HG03064 (cell line): ENCODE measurements around the gene ENDOV.

Source experiments
- ATAC-seq: cut with Tn5 transposase; IDR thresholded peaks from one replicate; pipeline ENCODE4 v1.9.1; 2021; ENCODE audit warnings: low read depth; ENCODE audit not compliant: unreplicated experiment

The ENDOV gene

DNA sequence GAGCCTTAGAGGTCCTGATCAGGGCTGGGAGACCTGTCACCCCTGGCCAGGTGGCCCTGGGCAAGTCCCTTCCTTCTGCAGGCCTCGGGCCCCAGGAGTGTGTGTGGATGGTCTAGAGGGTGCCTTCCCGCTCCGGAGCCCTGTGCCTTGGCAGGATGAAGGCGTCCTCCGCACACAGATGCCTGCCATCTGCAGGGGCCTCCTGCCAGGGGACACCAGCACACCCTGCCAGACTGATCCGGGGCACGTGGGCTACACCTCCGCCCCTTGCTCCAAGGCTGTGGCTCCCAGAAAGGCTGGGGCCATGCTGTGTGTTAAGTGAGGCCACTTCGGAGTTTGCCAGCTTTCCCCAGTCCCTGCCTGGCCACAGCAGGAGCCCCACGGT lies 30.8 kb downstream of the ENDOV start:
- ATAC-seq: no peak

DNA sequence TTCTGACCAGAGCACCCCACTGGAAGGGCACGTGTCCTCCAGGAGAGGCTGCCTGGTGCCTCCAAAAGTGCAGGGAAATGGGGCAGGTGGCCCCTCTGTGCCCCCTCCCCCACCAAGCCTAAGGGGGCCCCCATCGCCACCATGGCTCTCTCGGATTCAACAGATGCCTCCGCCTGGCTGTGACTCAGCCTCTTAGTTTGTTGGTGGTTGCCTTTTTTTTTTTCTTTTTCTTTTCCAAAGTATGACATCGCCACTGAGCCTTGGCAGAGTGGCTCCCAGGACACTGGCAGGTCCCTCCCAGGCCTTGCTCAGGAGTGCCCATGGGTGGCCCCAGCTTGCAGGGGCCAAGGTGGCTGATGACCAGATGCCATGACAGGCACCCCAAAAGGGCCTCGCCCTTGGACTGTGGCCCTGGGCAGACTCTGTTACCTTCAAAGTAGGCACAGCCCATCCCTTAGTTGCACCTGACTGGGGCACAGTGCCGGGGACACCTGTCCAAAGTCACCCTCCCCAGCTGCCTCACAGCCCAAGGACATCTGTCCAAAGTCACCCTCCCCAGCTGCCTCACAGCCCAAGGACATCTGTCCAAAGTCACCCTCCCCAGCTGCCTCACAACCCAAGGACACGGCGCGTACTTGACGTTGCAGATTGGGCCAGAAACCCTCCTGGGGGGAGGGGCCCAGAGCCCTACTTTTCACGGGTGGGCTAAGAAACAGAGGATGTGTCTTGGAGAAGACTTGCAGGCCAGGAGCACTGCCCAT lies 31.9 kb downstream of the ENDOV start:
- ATAC-seq: no peak

DNA sequence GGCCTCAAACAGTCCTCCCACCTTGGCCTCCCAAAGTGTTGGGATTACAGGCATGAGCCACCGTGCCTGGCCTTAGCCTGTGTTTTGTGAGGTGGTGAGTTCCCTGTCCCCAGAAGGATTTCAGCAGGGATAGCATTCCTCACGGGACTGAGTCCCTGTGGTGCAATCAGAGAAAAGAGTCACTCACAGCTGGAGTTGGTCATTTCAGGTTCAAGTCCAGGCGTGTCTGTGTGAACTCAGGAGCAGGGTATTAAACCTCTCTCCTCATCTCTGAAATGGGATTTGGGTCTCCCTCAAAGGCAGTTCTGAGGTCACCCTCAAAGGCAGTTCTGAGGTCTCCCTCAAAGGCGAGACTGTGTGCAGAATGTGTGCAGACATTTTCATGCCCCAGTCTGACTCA lies 32.8 kb downstream of the ENDOV start:
- no peak for ATAC-seq

DNA sequence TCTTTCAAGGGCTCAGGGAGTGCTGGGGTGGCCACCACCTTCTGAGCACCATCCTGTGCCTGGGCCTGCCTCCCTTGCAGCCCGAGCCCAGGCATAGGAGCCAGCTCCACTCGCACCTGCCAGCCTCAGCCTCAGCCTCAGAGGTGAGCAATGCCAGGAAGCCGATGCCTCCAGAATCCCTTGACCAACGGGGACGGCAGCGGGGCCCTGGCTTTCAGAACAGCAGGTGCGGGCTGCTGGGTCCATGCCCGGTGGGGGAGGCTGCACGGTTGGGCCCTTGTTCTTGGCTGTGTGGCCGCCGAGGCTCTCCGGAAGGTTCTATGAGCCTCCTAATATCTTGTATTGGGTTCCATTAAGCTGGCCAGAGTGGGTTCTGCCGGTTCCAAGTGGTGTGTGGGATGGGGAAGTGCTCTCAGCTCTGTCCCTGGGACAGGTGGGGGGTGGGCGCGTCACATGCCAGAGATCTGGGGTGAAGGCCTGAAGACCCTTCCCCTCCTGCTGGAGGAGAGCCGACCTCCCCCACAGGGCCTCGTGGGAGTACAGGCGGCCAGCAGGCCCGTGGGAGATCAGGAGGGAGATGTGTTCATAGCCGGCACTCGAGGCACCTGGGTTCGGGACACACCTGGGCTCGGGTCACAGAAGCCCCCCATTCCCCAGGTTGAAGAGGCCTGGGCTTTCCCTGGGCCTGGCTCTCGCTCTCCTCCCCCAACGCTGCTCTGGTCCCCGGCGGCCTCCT lies 34.4 kb downstream of the ENDOV start:
- ATAC-seq: no peak

DNA sequence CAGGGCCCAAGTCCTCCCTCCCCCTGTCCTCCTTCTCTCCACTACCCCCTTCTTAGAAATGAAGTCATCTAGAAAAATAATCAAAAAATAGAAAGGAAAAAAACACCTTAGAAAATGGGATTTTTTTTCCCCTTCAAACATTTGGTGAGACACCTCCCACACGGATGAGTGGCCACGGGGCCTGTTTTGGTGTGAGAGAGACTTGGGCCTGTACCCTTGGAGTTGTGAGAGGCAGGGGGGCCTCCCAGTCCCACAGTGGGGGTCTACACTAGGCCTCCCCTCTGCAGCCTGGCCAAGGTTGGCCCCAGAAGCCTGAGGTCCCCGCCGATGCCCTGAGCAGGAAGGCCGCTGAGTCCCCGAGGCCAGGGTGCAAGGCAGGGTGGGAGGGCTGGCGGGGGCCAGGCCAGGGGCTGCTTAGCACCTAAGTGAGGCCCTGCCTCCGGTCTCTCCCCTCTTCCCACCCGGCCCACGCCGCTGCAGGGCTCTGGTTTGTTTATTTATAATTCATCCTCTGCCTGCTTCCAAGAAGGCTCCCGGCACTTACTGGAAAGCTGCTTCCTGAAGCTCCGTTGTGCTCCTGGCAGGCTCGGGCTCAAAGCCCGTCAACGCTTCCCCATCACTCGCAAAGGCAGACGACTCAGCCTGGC lies 35.1 kb downstream of the ENDOV start:
- no peak for ATAC-seq

DNA sequence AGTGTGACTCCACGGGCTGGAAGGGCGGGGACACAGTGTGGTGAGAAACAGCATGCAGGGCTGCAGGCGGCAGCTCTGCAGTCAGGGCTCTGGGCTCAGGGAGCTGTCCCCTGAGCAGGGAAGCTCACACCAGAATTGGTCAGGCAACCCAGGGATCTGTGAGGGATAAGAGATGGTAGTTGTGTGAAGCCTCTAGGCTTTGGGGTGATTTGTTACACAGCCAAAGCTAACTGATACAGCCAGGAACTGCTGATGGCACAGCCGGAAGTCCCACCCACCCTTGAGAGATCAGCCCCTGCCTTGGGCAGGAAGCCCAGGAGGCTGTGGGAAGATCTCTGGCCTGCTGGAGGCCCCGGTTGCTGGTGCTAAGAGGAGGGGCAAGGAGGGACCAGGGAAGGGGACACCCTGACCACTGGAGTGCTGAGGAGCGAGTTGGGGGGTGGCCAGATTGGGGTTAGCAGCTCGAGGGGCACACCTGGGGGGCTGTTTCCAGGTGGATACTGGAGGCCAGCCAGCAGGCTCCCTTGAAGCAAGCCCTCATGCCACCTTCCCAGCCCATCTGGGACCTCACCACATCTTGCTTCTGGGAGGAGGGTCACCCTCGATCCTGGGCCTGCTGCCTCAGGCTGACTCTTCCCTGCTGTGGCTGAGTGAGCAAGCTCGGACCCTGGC lies 36.3 kb downstream of the ENDOV start:
- ATAC-seq: no peak

DNA sequence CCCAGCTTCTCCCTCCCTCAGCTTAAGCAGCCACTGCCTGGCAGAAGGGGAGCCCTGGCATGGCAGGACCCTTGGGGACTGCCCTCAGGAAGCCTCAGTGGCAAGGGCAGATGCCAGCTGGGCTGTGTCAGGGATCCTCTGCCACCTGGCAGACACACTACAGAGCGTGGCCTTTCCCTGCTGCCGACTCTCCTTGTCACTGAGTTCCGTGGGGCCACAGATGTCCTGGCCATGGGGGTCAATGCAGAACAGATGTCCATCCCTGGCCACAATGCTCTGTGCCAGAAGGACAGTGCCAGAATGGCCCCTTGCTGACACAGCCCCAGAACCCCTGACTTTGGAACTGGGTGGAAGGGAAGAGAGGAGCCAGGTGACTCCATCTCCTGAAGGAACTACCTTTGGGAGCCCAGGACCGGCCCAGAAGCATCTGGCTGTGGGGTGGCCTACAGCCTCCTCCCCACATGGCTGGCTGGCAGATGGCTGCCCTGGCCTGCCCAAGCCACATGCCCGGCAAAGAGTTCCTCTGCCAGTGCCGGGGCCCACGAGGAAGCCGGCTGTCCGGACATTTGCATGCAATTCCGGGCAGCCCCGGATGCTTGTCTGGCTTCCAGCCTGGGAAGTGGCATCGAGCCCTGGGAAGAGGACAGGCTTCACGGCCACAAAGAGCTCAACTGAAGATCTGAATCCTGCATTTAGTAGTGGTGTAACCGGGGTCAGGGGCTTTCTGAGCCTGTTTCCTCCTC lies 37.4 kb downstream of the ENDOV start:
- ATAC-seq: no peak

DNA sequence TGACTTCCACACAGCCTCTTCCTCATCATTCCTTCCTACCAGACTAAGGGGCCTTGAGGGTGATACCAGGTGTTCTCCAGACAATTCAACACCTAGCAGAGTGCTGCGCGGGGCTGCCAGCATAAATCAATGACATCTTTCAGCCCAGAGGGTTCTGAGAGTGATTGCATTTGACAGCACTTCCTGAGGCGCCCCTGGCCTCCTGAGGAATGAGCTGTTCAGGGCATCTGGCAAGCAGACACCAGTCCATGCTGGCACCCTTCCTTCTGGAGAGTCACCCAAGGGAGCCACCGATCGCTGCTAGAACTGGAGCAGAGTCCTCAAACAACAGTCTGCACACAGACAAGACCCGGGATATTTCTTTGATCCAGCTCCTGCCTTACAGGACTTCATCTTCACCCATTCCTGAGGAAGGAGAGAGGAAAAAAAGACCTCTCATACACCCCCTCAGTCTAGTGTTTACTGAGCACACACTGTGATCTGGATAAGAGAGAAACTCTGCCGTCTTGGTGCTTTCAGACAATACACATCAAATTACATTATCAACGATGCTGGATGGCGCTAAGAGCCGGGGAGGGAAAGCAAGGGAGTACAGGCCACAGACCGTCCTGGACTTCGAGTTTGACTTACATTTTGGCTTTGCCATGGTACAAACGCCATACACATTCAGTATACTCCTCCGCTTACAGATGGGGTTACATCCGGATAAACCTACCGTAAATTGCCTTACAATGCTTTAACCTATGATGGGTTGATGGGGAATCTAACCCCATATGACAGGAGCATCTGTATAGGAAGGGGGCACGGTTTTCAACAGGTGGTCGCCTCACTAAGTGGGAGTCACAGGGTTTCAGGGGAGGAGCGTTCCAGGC lies 38.4 kb downstream of the ENDOV start:
- ATAC-seq: no peak

DNA sequence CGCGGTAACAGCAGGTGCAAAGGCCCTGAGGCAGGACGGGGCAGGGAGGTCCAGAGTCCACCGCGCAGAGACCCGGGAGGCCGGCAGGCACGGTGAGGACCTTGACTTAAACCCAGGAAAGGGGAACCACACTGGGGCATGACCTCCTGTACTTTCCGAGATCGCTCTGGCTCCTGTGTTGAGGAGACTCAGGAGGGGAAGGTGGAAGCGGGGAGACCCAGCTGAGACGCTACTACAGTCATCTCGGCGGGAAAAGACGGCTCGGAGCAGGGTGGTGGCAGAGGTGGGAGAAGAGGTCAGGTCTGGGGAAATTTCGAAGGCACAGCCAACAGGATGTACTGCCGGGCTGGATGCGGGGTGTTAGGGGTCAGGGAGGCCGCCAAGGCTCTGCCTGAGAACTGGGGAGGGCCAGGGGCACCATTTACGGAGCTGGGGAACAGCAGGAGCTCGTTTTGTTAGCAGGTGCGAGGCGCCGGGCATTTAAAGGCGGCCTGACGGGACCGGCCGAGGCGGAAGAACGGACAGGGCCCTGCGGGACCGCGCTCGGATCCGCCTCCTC lies 39.1 kb downstream of the ENDOV start:
- no peak for ATAC-seq

DNA sequence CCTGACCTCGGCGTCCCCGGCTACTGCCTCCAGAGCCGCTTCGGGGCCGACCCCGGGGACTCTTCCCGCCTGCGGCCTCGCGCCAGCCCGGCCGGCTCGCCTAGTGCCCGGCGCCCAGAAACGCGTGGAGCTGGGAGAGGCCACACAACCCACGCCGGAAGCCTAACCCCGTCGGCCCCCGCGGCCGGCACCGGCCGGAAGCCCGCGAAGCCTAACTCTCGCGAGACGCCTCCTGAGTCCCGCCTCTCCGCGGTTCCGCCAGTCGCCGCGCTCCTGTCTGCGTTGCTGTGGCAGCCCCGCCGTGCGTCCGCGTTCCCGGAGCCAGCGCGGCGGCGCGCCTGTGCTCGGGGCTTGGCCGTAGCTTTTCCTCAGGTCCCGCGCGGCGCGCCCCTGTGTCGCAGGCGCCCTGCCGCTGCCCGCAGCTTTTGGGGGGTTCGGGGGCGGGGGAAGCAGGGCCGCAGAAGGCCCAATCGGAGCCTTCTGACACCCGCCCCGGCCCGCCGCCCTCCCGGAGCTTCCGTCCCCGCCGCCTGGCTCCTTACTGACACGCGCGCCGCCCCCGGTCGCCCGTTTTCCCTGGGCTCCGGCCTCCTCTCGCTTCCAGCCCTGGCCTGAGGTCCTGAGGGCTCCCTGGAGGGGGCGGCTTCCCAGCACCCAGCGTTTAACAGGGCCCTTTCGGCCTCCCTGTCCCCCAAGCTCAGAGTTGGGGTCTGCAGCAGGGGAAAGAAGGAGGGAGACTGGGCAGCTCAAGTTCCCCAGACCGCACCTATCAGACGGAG lies 39.8 kb downstream of the ENDOV start:
- peak; percentile 76 for ATAC-seq

DNA sequence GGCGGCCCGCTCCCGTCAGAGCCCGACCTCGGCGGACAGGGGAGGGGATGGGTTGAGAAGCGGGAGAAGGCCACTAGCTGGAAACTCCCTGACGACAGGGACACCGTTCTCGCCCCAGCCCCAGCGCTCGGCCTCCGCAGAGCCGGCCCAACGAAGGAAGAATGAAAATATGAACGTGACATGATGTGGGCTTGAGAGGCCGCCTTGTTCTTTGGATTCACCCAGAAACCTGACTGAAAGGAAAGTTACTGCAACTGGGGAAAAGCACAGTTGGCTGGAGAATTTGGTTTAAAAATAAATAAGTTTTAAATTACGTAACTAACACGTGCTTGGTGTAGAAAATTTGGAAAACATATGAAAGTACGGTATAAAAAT lies 40.4 kb downstream of the ENDOV start:
- peak; percentile 18 for ATAC-seq

DNA sequence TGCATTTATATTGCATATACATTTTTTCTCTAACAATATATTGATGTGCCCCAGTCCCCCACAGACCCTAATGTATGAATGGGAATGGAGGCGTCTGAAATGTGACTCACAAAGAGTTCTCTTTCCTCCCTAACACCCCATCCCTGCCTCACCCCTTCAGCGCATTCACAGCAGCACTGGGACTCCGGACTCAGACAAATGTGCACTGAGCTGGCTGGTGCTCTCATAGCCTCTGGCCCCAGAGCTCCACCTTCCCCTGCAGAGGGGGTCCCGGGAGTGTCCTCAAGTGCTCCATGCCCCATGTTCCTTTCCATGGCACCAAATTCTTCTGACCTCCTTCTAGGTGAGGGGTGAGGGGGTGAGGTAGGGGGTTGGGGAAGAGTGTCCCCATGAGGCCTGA lies 40.8 kb downstream of the ENDOV start:
- no peak for ATAC-seq

DNA sequence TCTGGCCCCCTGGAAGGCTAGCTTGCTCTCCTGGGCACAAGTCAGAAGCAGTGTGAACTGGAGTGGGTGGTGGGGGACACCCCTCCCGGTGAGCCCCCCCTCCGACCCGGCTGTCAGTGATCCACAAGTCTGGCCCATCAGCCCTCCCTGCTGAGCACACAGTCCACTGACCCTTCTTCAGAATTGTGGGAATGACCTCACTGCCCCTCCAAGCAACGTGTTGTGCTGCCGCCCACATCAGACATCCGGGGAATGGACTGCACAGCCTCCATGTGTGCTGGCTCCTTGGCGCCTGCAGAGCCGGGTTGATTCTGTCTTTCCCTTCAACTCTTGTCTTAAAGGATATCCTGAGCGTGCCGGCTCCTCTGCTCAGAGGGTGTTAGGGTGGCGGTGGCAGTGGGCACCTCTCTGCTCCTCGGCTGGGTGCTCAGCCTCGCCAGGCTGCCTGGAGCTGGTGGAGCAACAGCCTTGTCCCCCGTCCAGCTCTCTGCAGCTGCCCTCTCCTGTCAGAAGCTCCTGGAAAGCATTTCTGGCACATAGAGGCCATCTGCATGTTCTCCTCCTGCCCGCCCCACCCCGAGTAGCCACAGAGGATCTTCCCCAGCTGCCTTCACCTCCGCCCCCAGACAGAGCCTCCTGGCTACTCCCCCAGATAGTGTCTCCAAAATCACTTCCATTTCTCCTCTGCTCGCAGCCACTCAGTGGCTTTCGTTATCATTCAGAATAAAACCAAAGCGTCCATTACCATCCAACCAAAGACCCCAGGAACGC lies 41.7 kb downstream of the ENDOV start:
- no peak for ATAC-seq

DNA sequence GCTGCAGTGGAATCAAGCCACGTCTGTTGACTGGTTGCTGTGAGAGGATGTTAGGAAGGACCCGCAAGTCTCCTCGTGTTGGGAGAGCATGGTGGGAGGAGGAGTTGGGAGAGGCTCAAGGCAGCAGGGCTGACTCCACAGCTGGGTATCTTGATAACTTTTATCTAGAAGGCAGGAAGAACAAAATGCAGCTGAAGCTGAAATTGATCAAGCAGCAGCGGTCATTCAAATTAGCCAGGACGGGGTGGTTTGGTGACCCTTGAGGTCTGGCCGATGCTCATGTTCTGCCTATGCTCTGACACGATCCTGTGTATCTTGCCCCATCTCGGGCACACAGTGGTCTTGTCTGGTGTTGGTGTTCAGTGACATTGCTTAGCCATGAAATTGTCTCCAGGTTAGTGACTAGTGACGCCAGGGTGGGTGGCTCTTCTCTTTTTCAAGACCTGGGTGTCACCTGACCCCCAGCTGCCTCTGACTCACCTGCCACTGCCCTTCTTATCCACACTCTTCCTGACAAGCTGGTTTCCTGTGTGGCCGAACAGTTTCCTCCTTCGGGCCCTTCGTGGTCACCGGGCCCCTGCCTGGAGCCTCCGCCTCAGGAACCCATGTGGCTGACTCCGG lies 42.4 kb downstream of the ENDOV start:
- no peak for ATAC-seq

DNA sequence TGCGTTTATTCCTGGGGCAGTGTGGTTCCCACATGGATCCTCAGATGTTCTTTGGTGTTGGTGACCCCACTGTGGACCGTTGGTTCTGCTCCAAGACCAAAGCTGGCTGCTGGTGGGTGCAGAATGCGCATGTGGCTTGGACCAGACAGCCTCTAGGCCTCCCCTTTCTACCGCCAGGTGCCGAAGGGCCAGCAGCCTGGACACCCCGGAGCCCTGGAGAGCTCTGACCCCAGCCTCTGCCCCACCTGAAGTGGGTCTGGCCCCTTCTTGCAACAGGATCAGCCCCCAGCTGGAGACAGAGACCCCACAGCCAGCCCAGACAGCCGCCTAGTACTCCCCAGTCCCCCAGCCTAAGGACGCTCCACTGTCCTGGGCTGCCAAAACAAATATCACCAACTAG lies 43.0 kb downstream of the ENDOV start:
- no peak for ATAC-seq

DNA sequence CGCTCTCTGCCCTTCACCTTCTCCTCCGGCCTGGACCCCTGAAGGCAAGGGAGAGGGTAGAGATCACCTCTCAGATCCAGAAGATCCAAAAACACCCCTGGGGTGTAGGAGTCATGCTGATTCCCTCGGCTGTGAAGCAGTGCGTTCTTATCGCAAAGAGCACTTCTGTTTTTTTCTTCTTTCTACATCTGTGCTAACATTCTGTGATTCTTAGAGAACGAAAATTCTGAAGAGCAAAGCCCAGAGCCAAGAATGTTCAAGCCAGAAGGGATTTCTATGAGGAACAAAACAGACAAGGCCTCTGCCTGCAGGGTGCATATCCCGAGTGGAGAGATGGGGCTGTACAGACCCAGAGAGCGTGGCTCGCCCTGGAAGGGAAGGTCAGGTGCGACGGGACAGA lies 44.3 kb downstream of the ENDOV start:
- no peak for ATAC-seq

DNA sequence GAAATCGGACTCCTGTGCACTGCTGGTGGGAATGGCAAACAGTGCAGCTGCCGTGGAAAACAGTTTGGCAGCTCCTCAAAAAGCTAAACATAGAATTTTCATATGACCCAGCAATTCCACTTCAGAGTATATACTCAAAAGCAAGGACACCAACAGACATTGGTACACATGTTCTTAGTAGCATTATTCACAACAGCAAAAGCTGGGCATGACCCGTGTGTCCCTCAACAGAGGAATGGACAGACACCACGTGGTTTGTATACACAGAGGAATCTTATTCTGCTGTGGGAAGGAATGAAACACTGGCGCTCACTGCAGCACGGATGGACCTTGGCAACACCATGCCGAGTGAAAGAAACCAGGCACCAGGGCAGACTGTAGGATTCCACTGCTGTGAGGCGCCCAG lies 45.5 kb downstream of the ENDOV start:
- ATAC-seq: no peak
